ENCODE results near the gene SCN4A. TPM values are rescaled to one million over a fixed set of nuclear protein-coding genes. Genes with fewer than 3 reads are reported as not detected.

The SCN4A gene
- total RNA-seq, 1 donor from 2014 or later = 1.3 TPM

DNA sequence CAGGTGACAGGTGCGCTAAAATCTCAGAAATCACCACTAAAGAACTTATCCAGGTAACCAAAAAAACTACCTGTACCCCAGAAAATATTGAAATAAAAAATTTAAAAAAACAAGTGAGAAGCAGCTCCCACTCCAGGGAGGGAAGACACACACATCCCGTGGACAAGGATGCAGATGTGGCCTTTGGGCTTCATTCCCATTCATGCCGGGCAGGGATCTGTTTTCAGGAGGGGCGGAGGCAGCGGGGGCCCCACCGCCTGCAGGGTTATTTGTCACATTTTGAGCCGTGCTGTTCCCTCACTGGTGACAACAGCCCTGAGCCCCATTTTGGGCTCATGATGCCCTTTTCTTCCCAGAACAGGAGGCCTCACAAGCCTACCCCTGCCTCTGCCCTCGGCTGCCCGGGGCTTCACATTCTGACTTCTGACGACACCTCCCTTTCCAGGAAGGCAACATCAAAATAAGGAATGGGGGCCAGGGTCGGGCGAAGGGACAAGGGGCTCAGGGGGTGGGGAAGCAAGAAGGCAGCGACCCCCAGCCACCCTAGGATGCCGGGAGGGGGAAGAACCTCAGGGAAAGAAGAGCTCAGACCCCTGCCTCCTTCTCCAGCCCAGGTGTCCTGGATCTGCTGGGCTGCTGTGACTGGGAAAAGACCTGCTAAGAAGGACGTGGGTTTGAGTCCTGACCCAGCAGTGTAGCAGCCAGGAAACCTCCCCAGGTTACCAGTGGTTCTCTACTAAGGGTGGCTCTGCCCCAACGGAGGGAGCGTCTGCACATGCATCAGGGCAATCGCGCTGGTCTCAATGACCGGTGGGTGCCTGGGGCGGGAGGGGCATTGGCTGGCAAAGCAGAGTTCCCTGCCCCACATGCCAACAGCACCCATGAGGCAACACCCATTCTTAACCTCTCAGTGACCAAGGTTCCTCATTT, 38.3 kb downstream of the SCN4A start:
- TF ChIP-seq, protein P1, sequence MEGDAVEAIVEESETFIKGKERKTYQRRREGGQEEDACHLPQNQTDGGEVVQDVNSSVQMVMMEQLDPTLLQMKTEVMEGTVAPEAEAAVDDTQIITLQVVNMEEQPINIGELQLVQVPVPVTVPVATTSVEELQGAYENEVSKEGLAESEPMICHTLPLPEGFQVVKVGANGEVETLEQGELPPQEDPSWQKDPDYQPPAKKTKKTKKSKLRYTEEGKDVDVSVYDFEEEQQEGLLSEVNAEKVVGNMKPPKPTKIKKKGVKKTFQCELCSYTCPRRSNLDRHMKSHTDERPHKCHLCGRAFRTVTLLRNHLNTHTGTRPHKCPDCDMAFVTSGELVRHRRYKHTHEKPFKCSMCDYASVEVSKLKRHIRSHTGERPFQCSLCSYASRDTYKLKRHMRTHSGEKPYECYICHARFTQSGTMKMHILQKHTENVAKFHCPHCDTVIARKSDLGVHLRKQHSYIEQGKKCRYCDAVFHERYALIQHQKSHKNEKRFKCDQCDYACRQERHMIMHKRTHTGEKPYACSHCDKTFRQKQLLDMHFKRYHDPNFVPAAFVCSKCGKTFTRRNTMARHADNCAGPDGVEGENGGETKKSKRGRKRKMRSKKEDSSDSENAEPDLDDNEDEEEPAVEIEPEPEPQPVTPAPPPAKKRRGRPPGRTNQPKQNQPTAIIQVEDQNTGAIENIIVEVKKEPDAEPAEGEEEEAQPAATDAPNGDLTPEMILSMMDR (IDR thresholded peaks at IDR 0.05) = no peak
- Histone ChIP-seq H3K9me3 (no peaks in the 10 kb centered on the region), H3K27me3 (no peaks in the 10 kb centered on the region), H3K36me3 (no peaks in the 10 kb centered on the region), H3K4me3 (no peak overlapping the region), H3K4me1 (no peaks in the 10 kb centered on the region), H3K27ac (no peak overlapping the region)
- intact Hi-C loops (cut with DNase I) = no loop called here
- DNase-seq (ENCODE audit: low spot score in 2 of 2) = no peak

DNA sequence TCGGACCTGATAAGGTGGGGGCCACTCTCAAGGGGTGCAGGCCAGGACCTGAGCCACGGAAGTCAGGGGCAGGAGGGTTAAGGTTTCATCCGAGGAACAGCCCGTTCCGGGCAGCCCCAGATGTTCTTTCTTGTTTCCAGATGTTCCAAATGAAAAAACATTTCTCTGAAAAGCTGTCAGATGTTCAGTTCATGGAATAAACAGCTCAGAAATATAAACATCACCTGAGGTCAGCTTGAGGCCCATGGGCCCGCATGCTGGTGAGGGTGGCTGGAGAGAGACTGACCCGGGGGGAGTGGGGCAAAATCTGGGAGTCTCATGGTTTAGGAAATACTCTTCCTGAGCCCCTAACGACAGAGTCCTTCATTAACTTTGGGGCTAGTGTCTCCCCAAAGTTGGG, 39.1 kb downstream of the SCN4A start:
- TF ChIP-seq, protein P1 (IDR thresholded peaks at IDR 0.05) = no peak
- Histone ChIP-seq H3K36me3 (no peaks in the 10 kb centered on the region), H3K4me3 (no peak overlapping the region), H3K27me3 (no peaks in the 10 kb centered on the region), H3K9me3 (no peaks in the 10 kb centered on the region), H3K4me1 (no peaks in the 10 kb centered on the region), H3K27ac (no peak overlapping the region)
- DNase-seq (ENCODE audit: low spot score in 2 of 2) = no peak
- intact Hi-C loops (cut with DNase I) = no loop called here

DNA sequence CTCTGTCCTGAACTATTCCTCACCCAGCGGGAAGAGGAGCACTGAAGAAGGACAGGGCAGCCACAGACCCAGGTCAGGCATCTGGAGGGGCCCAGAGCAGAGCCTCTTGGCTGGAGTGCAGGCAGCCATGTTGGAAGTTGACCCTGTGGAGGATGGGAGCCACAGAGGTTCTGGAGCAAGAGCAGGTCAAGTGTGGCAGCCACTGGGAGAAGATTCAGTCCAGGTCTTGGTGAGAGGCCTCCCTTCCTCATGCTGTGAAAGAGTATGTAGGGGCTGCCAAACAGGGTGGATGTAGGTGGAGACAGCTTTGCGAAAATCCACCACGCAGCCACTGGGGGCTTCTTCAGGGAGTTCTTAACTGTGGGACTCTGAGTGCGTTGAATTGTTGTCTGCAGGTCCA, 40.0 kb downstream of the SCN4A start:
- no peak for DNase-seq (ENCODE audit: low spot score in 2 of 2)
- Histone ChIP-seq H3K36me3 (no peaks in the 10 kb centered on the region), H3K27ac (no peak overlapping the region), H3K4me1 (no peaks in the 10 kb centered on the region), H3K27me3 (no peaks in the 10 kb centered on the region), H3K9me3 (no peaks in the 10 kb centered on the region), H3K4me3 (no peak overlapping the region)
- intact Hi-C loops (cut with DNase I) = no loop called here
- TF ChIP-seq, protein P1 (IDR thresholded peaks at IDR 0.05) = no peak

DNA sequence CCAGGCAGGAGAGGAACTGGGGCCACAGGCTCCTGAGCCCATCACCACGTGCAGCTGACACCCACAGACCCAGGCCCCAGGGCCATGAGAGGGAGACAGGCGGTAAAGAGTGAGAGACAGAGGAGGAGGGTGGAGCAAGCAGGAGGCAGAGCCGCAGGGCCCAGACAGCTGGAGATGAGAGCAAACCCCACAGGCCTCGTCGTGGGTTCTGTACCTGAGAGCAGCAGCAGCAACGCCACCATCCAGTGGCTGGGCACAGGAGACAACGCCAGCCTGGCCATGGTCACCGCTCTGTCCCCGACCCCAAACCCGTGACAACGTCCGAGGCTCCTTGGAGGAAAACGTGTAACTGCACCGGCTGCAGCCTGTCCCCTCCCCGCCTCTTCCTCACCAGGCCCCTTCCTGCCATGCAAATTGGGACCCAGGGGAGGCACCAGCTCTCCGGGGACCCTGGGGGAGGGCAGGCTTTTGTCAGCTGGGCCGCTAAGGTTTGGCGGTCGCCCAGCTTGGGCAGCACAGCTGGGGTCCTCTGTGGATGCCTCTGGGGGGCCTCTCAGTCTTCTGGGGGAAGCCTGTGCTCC, 40.6 kb downstream of the SCN4A start, which contains the start of gene CD79B:
Gene CD79B (minus strand): TSS at position 351 of the 581 bp plus-strand sequence. CDS start 70 bp downstream, at position 281.
- TF ChIP-seq, protein P1 (IDR thresholded peaks at IDR 0.05) = no peak
- Histone ChIP-seq H3K4me1 (no peaks in the 10 kb centered on the region), H3K27ac (peak within 1 kb of the TSS in 1 of 2 donors; percentile 33), H3K4me3 (no peak within 1 kb of the TSS), H3K36me3 (no peaks in the 10 kb centered on the region), H3K9me3 (no peaks in the 10 kb centered on the region), H3K27me3 (no peaks in the 10 kb centered on the region)
- intact Hi-C loops (cut with DNase I) = no loop called here
- no peak for DNase-seq (ENCODE audit: low spot score in 2 of 2)

DNA sequence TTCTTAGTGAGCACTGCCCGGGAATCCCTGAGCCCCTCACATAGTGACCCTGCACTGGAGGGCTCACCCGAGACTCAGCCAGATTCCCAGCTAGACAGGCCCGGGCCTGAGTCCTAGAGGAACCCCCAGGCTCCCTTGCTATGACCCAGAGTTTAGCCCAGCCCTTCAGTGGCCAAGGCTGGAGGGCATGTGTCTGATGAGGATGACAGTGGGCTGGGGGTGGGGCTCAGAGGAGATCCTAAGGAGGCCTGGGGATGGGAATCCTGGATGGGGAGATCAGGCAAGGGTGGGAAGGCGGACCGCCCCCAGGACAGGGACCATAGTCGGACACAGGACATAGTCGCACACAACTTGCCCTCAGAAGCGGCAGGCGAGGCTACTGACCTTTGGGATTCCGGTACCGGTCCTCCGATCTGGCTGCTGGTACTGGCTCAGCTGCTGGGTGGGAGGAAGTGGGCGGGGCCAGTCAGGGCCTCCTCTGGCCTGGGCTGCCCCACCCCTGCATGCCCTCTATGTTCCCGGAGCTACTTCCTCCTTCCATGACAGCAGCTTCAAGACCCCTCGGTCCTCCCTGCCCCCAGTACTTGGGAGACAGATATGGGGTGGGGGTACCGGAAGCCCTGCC, 41.7 kb downstream of the SCN4A start:
- intact Hi-C loops (cut with DNase I) = no loop called here
- Histone ChIP-seq H3K36me3 (no peaks in the 10 kb centered on the region), H3K4me1 (no peaks in the 10 kb centered on the region), H3K27me3 (no peaks in the 10 kb centered on the region), H3K27ac (peak overlapping the region in 1 of 2 donors; percentile 33), H3K9me3 (no peaks in the 10 kb centered on the region), H3K4me3 (no peak overlapping the region)
- TF ChIP-seq, protein P1 (IDR thresholded peaks at IDR 0.05) = no peak
- DNase-seq (ENCODE audit: low spot score in 2 of 2) = peak; percentile 32 to 79

All from ascending aorta (tissue), 2 donors.